H1 (cell line): Measurements from ENCODE around the gene C20orf141. TPM values are rescaled to one million over a fixed set of nuclear protein-coding genes. Genes with fewer than 3 reads are reported as not detected.

Experiments
- CTCF ChIA-PET: fragments of 300-600 bp; sonication (Branson Sonifier 250); formaldehyde crosslinking; loops from one replicate; lab custom pipeline; 2021; ENCODE audit not compliant: partially characterized antibody; lab: Charles Lee
- POLR2A ChIA-PET: fragments of 300-600 bp; sonication (Branson Sonifier 250); formaldehyde crosslinking; loops from one replicate; lab custom pipeline; 2021; ENCODE audit warnings: inconsistent platforms; ENCODE audit not compliant: partially characterized antibody; lab: Charles Lee
- DNase-seq, 2 experiments: peaks; one replicate each; pipeline versions ENCODE4 v3.0.0 to v3.0.0-alpha.2; 2010 to 2022; ENCODE audit warnings: low spot score in 2 of 2, low read depth in 1 of 2, mixed read lengths in 1 of 2
- FAIRE-seq: peaks from 2 replicates; lab custom pipeline; 2011; peaks lifted over from hg19 to GRCh38; lab: Jason Lieb, UNC
- H2AFZ ChIP-seq: 2 replicates; pipeline ENCODE4 v1.8.1; 2012; ENCODE audit warnings: low read length, inconsistent platforms
- H2AK5ac ChIP-seq: 2 replicates; pipeline ENCODE4 v1.6.1; 2013; ENCODE audit warnings: low read depth, low read length
- H2BK120ac ChIP-seq: replicated peaks from 2 replicates; pipeline ENCODE3; 2013; ENCODE audit warnings: low read depth, low read length, inconsistent platforms
- H2BK12ac ChIP-seq: 2 replicates; pipeline ENCODE4 v1.6.1; 2013; ENCODE audit warnings: low read depth, low read length
- H2BK15ac ChIP-seq: 2 replicates; pipeline ENCODE4 v1.6.1; 2013; ENCODE audit warnings: low read length
- H2BK20ac ChIP-seq: 2 replicates; pipeline ENCODE4 v1.6.1; 2013; ENCODE audit warnings: low read length
- H2BK5ac ChIP-seq: 2 replicates; pipeline ENCODE4 v1.6.1; 2013; ENCODE audit warnings: low read depth, low read length
- H3K14ac ChIP-seq: 2 replicates; pipeline ENCODE4 v1.6.1; 2013; ENCODE audit warnings: inconsistent platforms; ENCODE audit not compliant: insufficient read length
- H3K18ac ChIP-seq: 2 replicates; pipeline ENCODE4 v1.6.1; 2013; ENCODE audit warnings: low read length; ENCODE audit errors: extremely low read depth
- H3K23ac ChIP-seq: 2 replicates; pipeline ENCODE4 v1.6.1; 2013; ENCODE audit warnings: inconsistent platforms; ENCODE audit not compliant: insufficient read length
- H3K23me2 ChIP-seq: 2 replicates; pipeline ENCODE4 v1.6.1; 2013; ENCODE audit warnings: low read depth, low read length
- H3K27ac ChIP-seq: 2 replicates; pipeline ENCODE4 v1.6.1; 2011; ENCODE audit warnings: low read depth, low read length, inconsistent platforms
- H3K27me3 ChIP-seq, 4 experiments: replicated peaks in 1 of 4; 1 replicate in 1 of 4; 2 replicates in 3 of 4; pipeline versions ENCODE4 v1.6.1 to v1.8.1; 2011 to 2013; ENCODE audit warnings: low read length in 3 of 4, mild to moderate bottlenecking in 3 of 4, inconsistent platforms in 2 of 4, mixed read lengths in 2 of 4, moderate library complexity in 1 of 4; ENCODE audit not compliant: control insufficient read depth in 3 of 4, insufficient read depth in 3 of 4; ENCODE audit errors: extremely low read depth in 1 of 4
- H3K36me3 ChIP-seq, 4 experiments: 2 replicates each; pipeline versions ENCODE4 v1.6.1 to v1.8.1; 2011 to 2013; ENCODE audit warnings: mild to moderate bottlenecking in 4 of 4, low read length in 3 of 4, moderate library complexity in 2 of 4, control low read depth in 1 of 4, inconsistent platforms in 1 of 4; ENCODE audit not compliant: insufficient read depth in 4 of 4, control insufficient read depth in 2 of 4
- H3K4ac ChIP-seq: replicated peaks from 2 replicates; pipeline ENCODE3; 2013; ENCODE audit warnings: low read length, low read depth, mixed read lengths, inconsistent platforms; ENCODE audit not compliant: insufficient read length
- H3K4me1 ChIP-seq, 4 experiments: replicated peaks in 1 of 4; 1 replicate in 1 of 4; 2 replicates in 3 of 4; pipeline versions ENCODE4 v1.6.1 to v1.8.1; 2011 to 2013; ENCODE audit warnings: low read length in 3 of 4, inconsistent platforms in 2 of 4, mixed read lengths in 1 of 4; ENCODE audit not compliant: insufficient read depth in 4 of 4, control insufficient read depth in 3 of 4
- H3K4me2 ChIP-seq, 2 experiments: 2 replicates each; pipeline versions ENCODE4 v1.6.1 to v1.8.1; 2011 to 2013; ENCODE audit warnings: low read depth in 2 of 2, low read length in 2 of 2, control low read depth in 1 of 2, inconsistent platforms in 1 of 2, mild to moderate bottlenecking in 1 of 2; ENCODE audit not compliant: insufficient read depth in 1 of 2
- H3K4me3 ChIP-seq, 4 experiments: fragments of 200-600, 300-600 bp in 1 of 4; sonication (generic), shearing (Covaris generic), sonication (Bioruptor Twin) in 1 of 4; 2 replicates each; pipeline versions ENCODE4 v1.5.1 to v1.8.1; 2011 to 2016; ENCODE audit warnings: low read length in 4 of 4, low read depth in 3 of 4, control low read depth in 2 of 4, inconsistent platforms in 2 of 4, mild to moderate bottlenecking in 2 of 4, mixed read lengths in 1 of 4, moderate library complexity in 1 of 4; ENCODE audit not compliant: insufficient read depth in 2 of 4; ENCODE audit errors: extremely low read depth in 1 of 4
- H3K56ac ChIP-seq: replicated peaks from 2 replicates; pipeline ENCODE3; 2013; ENCODE audit warnings: low read depth, mild to moderate bottlenecking, mixed read lengths, low read length, inconsistent platforms; ENCODE audit not compliant: insufficient read length
- H3K79me1 ChIP-seq: 2 replicates; pipeline ENCODE4 v1.6.1; 2013; ENCODE audit warnings: low read depth, low read length, control low read depth
- H3K79me2 ChIP-seq, 2 experiments: 2 replicates each; pipeline versions ENCODE4 v1.6.1 to v1.8.1; 2012 to 2013; ENCODE audit warnings: low read length in 2 of 2, mild to moderate bottlenecking in 2 of 2, inconsistent platforms in 1 of 2; ENCODE audit not compliant: insufficient read depth in 2 of 2, control insufficient read depth in 1 of 2
- H3K9ac ChIP-seq, 4 experiments: replicated peaks in 1 of 4; 1 replicate in 1 of 4; 2 replicates in 3 of 4; pipeline versions ENCODE4 v1.6.1 to v1.8.1; 2011 to 2013; ENCODE audit warnings: low read depth in 3 of 4, low read length in 3 of 4, control low read depth in 2 of 4, mild to moderate bottlenecking in 2 of 4, moderate library complexity in 2 of 4, inconsistent platforms in 1 of 4; ENCODE audit errors: extremely low read depth in 1 of 4
- H3K9me3 ChIP-seq, 2 experiments: 2 replicates each; pipeline versions ENCODE4 v1.6.1 to v1.8.1; 2012 to 2013; ENCODE audit warnings: mild to moderate bottlenecking in 2 of 2, moderate library complexity in 2 of 2, control low read depth in 1 of 2, inconsistent platforms in 1 of 2, low read depth in 1 of 2, low read length in 1 of 2, mixed read lengths in 1 of 2; ENCODE audit not compliant: insufficient read depth in 2 of 2
- H4K20me1 ChIP-seq, 2 experiments: replicated peaks in 1 of 2; 2 replicates each; pipeline versions ENCODE3 to v1.8.1; 2011 to 2013; ENCODE audit warnings: inconsistent platforms in 2 of 2, low read length in 2 of 2, mild to moderate bottlenecking in 1 of 2; ENCODE audit not compliant: insufficient read depth in 2 of 2, control insufficient read depth in 1 of 2
- H4K5ac ChIP-seq: 2 replicates; pipeline ENCODE4 v1.6.1; 2013; ENCODE audit warnings: low read length, low read depth, mixed read lengths, inconsistent platforms; ENCODE audit not compliant: insufficient read length
- H4K8ac ChIP-seq: 2 replicates; pipeline ENCODE4 v1.8.0; 2013; ENCODE audit warnings: mild to moderate bottlenecking, moderate library complexity, low read length, inconsistent platforms; ENCODE audit not compliant: insufficient read depth; ENCODE audit errors: extremely low read depth
- H4K91ac ChIP-seq: replicated peaks from 2 replicates; pipeline ENCODE3; 2013; ENCODE audit warnings: low read length, mixed read lengths, inconsistent platforms; ENCODE audit not compliant: insufficient read length
- ATF3 ChIP-seq: IDR thresholded peaks from 2 replicates; pipeline ENCODE4 v1.6.1; 2011; ENCODE audit warnings: low read depth, mild to moderate bottlenecking, low read length; ENCODE audit not compliant: insufficient read depth
- CREB1 ChIP-seq: IDR thresholded peaks from 2 replicates; pipeline ENCODE4 v1.6.1; 2012; ENCODE audit warnings: inconsistent platforms
- CTBP2 ChIP-seq: IDR thresholded peaks from 2 replicates; pipeline ENCODE4 v1.7.0; 2011; ENCODE audit warnings: borderline replicate concordance, mild to moderate bottlenecking, moderate library complexity, mixed read lengths, low read length; ENCODE audit not compliant: insufficient read depth, insufficient read length
- KDM4A ChIP-seq: IDR thresholded peaks from one replicate; pipeline ENCODE4 v1.7.1; 2012; ENCODE audit warnings: low read depth, mild to moderate bottlenecking, moderate library complexity, low read length, inconsistent platforms; ENCODE audit not compliant: severe bottlenecking
- KDM5A ChIP-seq: fragments of 200-600 bp; IDR thresholded peaks from 2 replicates; pipeline ENCODE4 v1.7.1; 2012; ENCODE audit warnings: mild to moderate bottlenecking, low read length, inconsistent platforms, mixed read lengths
- TAF1 ChIP-seq: IDR thresholded peaks from 2 replicates; pipeline ENCODE4 v1.6.1; 2011; ENCODE audit warnings: mild to moderate bottlenecking, low read depth, low read length
- USF2 ChIP-seq: IDR thresholded peaks from 2 replicates; pipeline ENCODE4 v1.6.1; 2011; ENCODE audit warnings: low read length, improper control_type of control experiment
- YY1 ChIP-seq: IDR thresholded peaks from 2 replicates; pipeline ENCODE4 v1.6.1; 2011; ENCODE audit warnings: low read depth, mild to moderate bottlenecking, low read length
- WGBS, 2 experiments: shearing (Covaris generic) in 1 of 2; methylation state at CpG; one replicate each; pipeline versions ENCODE4 v1.1.6 to v1.1.7; 2013 to 2015; ENCODE audit warnings: low lambda C conversion rate in 2 of 2, mixed read lengths in 2 of 2, inconsistent platforms in 1 of 2, low coverage in 1 of 2, missing lambda C conversion rate in 1 of 2; ENCODE audit not compliant: insufficient replicate concordance in 2 of 2, insufficient coverage in 1 of 2, insufficient read length in 1 of 2; ENCODE audit errors: extremely low coverage in 1 of 2, missing lambda C conversion rate in 1 of 2; 5-methylcytosine and 5-hydroxymethylcytosine counted together
- polyA plus RNA-seq, 7 experiments: library from polyadenylated mRNA; depleted of rRNA in 3 of 7; stranded (reverse) in 5 of 7; unstranded in 2 of 7; fragments of >200 nt in 5 of 7; fragments of 200-250 nt in 2 of 7; gene quantifications; 1 replicate in 5 of 7; 2 replicates in 1 of 7; 4 replicates in 1 of 7; pipeline versions ENCODE4 v1.2.1 to v1.2.3, GENCODE V29; 2011 to 2013; ENCODE audit warnings: missing spikeins in 2 of 7, mixed read lengths in 2 of 7
- total RNA-seq: library from RNA; stranded (reverse); fragmentation: NEBNext Ultra II Directional; extraction: Animal tissue kit (Norgen Biotek cat#: 25700); gene quantifications from 2 replicates; pipeline ENCODE4 v1.2.1, GENCODE V29; 2021

The C20orf141 gene
- total and polyA plus RNA-seq, 2 of the 8 experiments (the other 6 are each of a cell fraction or from before 2014, with no cell fraction given) = not detected

GRCh38 chr20:2794866-2795447 is 19.8 kb upstream of the C20orf141 start:
- no peak overlapping the region for H3K56ac ChIP-seq
- peaks cover 0 to under 1% (median 0%) of the 10 kb centered on the region in 4 experiments; a peak in 2 of 7 replicates for H3K27me3 ChIP-seq
- H2AK5ac ChIP-seq = no peak overlapping the region
- POLR2A ChIA-PET = interaction anchor here (1.5 to 1.6 kb wide), 2 partner anchors 9 to 76 kb away, joined by 3 to 4 read pairs; no protein-coding TSS in a partner anchor
- H3K9me3 ChIP-seq = no peaks in the 10 kb centered on the region
- H3K79me2 ChIP-seq = no peaks in the 10 kb centered on the region
- H3K23ac ChIP-seq = no peak overlapping the region
- WGBS, 2 experiments = 93% methylated on average over 11 of the region's 11 CpGs; no CpG with 5 or more reads in 1 of the 2 experiments
- H3K23me2 ChIP-seq = peaks cover 3% of the 10 kb centered on the region; the same call in 1 of the 2 replicates
- H2BK12ac ChIP-seq = no peak overlapping the region
- no peak overlapping the region for H4K5ac ChIP-seq
- no peak overlapping the region for H2BK15ac ChIP-seq
- no peak overlapping the region for H2AFZ ChIP-seq
- H4K20me1 ChIP-seq = peaks cover 0 to 10% of the 10 kb centered on the region in 2 experiments
- H3K18ac ChIP-seq = no peak overlapping the region
- H3K79me1 ChIP-seq = no peaks in the 10 kb centered on the region; the same call in 1 of the 2 replicates
- peaks cover 0 to 10% (median 4%) of the 10 kb centered on the region in 4 experiments; a peak in 6 of 7 replicates for H3K4me1 ChIP-seq
- H3K27ac ChIP-seq = no peak overlapping the region
- H3K4me3 ChIP-seq = no peak overlapping the region
- no peak overlapping the region for H2BK5ac ChIP-seq
- no peak overlapping the region for H4K91ac ChIP-seq
- CTCF ChIA-PET = interaction anchor here (1.5 to 2.8 kb wide), 2 partner anchors 14 to 40 kb away, joined by 4 to 18 read pairs; no protein-coding TSS in a partner anchor
- no peak overlapping the region for H2BK20ac ChIP-seq
- H2BK120ac ChIP-seq = no peak overlapping the region
- no peak for DNase-seq
- no peak overlapping the region for H3K4me2 ChIP-seq
- H3K4ac ChIP-seq = no peak overlapping the region
- H3K14ac ChIP-seq = no peak overlapping the region
- H3K9ac ChIP-seq = no peak overlapping the region
- H4K8ac ChIP-seq = no peak overlapping the region; the same call in 1 of the 2 replicates
- FAIRE-seq = no peak
- peaks cover 11 to 35% (median 20%) of the 10 kb centered on the region in 4 experiments; a peak in 6 of 8 replicates for H3K36me3 ChIP-seq
- no peak for TF ChIP-seq ATF3
- no peak for TF ChIP-seq KDM5A
- no peak for TF ChIP-seq USF2
- TF ChIP-seq KDM4A = no peak
- no peak for TF ChIP-seq YY1
- no peak for TF ChIP-seq CTBP2
- TF ChIP-seq CREB1 = no peak
- TF ChIP-seq TAF1 = no peak
